ENCODE measurements around the gene RAD18. TPM values are rescaled to one million over a fixed set of nuclear protein-coding genes. Genes with fewer than 3 reads are reported as not detected.

Gene RAD18
- total and polyA plus RNA-seq, 4 donors, result 1.2 to 9.0 (median 4.3) TPM

DNA sequence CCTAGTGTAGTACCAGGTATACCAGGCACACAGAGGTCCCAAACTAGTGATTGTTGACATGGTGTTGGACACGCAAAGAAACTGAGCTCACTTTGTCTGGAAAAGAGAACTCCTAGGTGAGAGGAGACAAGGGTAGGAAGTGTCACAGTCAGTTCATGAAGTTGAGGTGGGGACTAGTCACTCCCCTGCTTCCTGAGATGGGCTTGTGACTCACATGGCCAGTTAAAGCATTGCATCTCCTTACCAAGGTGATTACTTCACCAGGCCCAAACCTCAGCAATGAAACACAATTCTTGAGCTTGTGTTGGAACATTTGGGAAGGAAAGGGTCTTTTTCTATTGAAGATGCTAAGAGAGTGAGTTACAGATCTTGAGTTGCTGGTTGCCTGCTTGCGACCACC lies 49.2 kb upstream of the RAD18 start:
- Histone ChIP-seq H3K4me3 (ENCODE audit: low read depth in 1 of 3, low read length in 3 of 3) (no peak overlapping the region), H3K36me3 (ENCODE audit: control insufficient read depth in 4 of 4, insufficient read depth in 3 of 4, low read depth in 1 of 4, low read length in 3 of 4) (no peaks in the 10 kb centered on the region), H3K9me3 (ENCODE audit: control insufficient read depth in 4 of 4, low read length in 3 of 4) (no peaks in the 10 kb centered on the region), H3K27me3 (ENCODE audit: control insufficient read depth in 4 of 4, insufficient read depth in 4 of 4, low read length in 3 of 4) (no peaks in the 10 kb centered on the region), H3K27ac (ENCODE audit: low read depth in 1 of 2, low read length in 2 of 2) (no peak overlapping the region), H3K9ac (ENCODE audit: low read depth in 1 of 2, low read length in 2 of 2) (no peak overlapping the region), H3K4me1 (ENCODE audit: control insufficient read depth in 4 of 4, insufficient read depth in 4 of 4, low read length in 3 of 4) (no peaks in the 10 kb centered on the region)
- DNase-seq (ENCODE audit: low spot score), result no peak
- WGBS, result 97% methylated on average over 2 of the region's 2 CpGs
- TF ChIP-seq HNF4G (IDR thresholded peaks at IDR 0.05) (no peak), GABPA (IDR thresholded peaks at IDR 0.05 in 1 of 2, conservative IDR thresholded peaks at IDR 0.05 in 1 of 2) (no peak)

DNA sequence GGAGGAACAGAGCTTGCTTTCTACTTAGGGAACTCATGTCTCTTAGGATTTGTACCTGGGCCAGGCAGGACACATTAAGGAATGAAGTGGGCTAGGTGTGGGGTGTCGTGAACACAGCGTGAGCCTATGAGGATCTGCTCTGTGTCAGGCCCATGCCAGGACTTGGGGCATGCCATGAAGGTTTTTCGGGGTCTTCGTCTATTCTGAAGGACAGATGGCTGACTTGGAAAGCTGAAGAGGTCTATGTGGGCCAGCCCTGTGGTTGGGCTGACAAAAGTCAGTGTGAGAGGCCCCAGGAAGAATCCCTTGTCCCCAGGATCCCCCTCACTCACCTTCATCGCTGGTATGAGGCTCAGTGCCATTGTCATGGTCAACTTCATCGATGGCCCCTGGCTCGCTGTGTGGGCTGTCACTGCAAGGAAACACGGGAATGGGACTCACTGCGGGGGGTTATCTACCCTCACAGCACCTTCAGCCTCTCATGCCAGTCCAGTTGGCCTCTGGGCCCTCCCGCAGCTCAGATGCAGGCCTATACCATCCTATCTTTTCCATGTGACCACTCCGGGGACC lies 46.8 kb upstream of the RAD18 start:
- H3K27me3 ChIP-seq (ENCODE audit: control insufficient read depth in 4 of 4, insufficient read depth in 4 of 4, low read length in 3 of 4), result no peaks in the 10 kb centered on the region
- DNase-seq (ENCODE audit: low spot score), result no peak
- H3K4me3 ChIP-seq (ENCODE audit: low read depth in 1 of 3, low read length in 3 of 3), result no peak overlapping the region
- H3K27ac ChIP-seq (ENCODE audit: low read depth in 1 of 2, low read length in 2 of 2), result no peak overlapping the region
- no peak overlapping the region for H3K9ac ChIP-seq (ENCODE audit: low read depth in 1 of 2, low read length in 2 of 2)
- no peaks in the 10 kb centered on the region for H3K36me3 ChIP-seq (ENCODE audit: control insufficient read depth in 4 of 4, insufficient read depth in 3 of 4, low read depth in 1 of 4, low read length in 3 of 4)
- no peaks in the 10 kb centered on the region for H3K9me3 ChIP-seq (ENCODE audit: control insufficient read depth in 4 of 4, low read length in 3 of 4)
- 93% methylated on average over 11 of the region's 11 CpGs for WGBS
- TF ChIP-seq HNF4A (conservative IDR thresholded peaks at IDR 0.05) (no peak), SP1 (IDR thresholded peaks at IDR 0.05) (no peak), RXRA (IDR thresholded peaks at IDR 0.05) (no peak), FOXA2 (IDR thresholded peaks at IDR 0.05) (no peak), RAD21 (IDR thresholded peaks at IDR 0.05) (no peak), TAF1 (conservative IDR thresholded peaks at IDR 0.05) (no peak), HNF4G (IDR thresholded peaks at IDR 0.05) (no peak), NR2F2 (IDR thresholded peaks at IDR 0.05) (no peak), EGR1 (IDR thresholded peaks at IDR 0.05; ENCODE audit: low read depth in 2 of 2) (no peak), YY1 (IDR thresholded peaks at IDR 0.05) (no peak), JUND (IDR thresholded peaks at IDR 0.05) (no peak)
- TF ChIP-seq, protein P1, sequence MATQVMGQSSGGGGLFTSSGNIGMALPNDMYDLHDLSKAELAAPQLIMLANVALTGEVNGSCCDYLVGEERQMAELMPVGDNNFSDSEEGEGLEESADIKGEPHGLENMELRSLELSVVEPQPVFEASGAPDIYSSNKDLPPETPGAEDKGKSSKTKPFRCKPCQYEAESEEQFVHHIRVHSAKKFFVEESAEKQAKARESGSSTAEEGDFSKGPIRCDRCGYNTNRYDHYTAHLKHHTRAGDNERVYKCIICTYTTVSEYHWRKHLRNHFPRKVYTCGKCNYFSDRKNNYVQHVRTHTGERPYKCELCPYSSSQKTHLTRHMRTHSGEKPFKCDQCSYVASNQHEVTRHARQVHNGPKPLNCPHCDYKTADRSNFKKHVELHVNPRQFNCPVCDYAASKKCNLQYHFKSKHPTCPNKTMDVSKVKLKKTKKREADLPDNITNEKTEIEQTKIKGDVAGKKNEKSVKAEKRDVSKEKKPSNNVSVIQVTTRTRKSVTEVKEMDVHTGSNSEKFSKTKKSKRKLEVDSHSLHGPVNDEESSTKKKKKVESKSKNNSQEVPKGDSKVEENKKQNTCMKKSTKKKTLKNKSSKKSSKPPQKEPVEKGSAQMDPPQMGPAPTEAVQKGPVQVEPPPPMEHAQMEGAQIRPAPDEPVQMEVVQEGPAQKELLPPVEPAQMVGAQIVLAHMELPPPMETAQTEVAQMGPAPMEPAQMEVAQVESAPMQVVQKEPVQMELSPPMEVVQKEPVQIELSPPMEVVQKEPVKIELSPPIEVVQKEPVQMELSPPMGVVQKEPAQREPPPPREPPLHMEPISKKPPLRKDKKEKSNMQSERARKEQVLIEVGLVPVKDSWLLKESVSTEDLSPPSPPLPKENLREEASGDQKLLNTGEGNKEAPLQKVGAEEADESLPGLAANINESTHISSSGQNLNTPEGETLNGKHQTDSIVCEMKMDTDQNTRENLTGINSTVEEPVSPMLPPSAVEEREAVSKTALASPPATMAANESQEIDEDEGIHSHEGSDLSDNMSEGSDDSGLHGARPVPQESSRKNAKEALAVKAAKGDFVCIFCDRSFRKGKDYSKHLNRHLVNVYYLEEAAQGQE (IDR thresholded peaks at IDR 0.05), result no peak
- TF ChIP-seq, protein P2, sequence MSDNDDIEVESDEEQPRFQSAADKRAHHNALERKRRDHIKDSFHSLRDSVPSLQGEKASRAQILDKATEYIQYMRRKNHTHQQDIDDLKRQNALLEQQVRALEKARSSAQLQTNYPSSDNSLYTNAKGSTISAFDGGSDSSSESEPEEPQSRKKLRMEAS (IDR thresholded peaks at IDR 0.05), result no peak
- H3K4me1 ChIP-seq (ENCODE audit: control insufficient read depth in 4 of 4, insufficient read depth in 4 of 4, low read length in 3 of 4), result no peaks in the 10 kb centered on the region

DNA sequence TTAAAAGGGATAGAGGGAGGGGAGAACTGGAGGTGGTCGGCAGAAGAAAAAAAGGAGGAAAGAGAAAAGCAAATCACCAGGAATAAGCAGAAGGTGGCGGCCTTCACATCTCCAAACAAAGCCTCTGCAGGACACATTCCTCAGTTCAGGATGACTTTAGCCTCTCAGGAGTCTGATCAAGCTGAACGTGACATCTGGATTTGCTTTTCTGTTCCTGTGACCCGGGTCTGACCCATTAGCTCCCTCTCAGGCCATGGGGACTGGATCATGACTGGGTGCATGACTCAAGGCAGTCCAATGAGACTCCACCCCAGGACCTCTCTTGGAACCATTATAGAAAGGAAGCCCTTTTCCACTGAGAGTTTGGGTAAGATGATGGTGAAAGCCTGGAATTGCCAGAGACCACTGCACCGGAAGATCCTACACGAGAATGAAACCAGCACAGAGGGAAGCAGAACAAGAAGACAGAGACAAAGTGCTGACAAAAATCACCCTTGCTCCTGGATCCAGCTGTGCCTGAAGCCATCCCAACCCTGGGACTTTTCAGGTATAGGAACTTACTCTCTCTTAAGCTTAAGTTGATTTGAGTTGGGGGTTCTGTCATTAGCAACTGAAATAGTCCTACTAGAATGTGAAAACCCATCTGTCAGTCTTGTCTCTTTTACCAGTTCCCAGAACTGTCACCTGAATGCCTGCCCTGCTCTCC lies 45.4 kb upstream of the RAD18 start:
- H3K27ac ChIP-seq (ENCODE audit: low read depth in 1 of 2, low read length in 2 of 2), result no peak overlapping the region
- no peaks in the 10 kb centered on the region for H3K36me3 ChIP-seq (ENCODE audit: control insufficient read depth in 4 of 4, insufficient read depth in 3 of 4, low read depth in 1 of 4, low read length in 3 of 4)
- H3K4me3 ChIP-seq (ENCODE audit: low read depth in 1 of 3, low read length in 3 of 3), result no peak overlapping the region
- no peak for DNase-seq (ENCODE audit: low spot score)
- no peaks in the 10 kb centered on the region for H3K4me1 ChIP-seq (ENCODE audit: control insufficient read depth in 4 of 4, insufficient read depth in 4 of 4, low read length in 3 of 4)
- no peak overlapping the region for H3K9ac ChIP-seq (ENCODE audit: low read depth in 1 of 2, low read length in 2 of 2)
- H3K27me3 ChIP-seq (ENCODE audit: control insufficient read depth in 4 of 4, insufficient read depth in 4 of 4, low read length in 3 of 4), result no peaks in the 10 kb centered on the region
- 71% methylated on average over 6 of the region's 6 CpGs for WGBS
- H3K9me3 ChIP-seq (ENCODE audit: control insufficient read depth in 4 of 4, low read length in 3 of 4), result no peaks in the 10 kb centered on the region
- no peak for TF ChIP-seq RXRA (IDR thresholded peaks at IDR 0.05)
- TF ChIP-seq, protein P2 (IDR thresholded peaks at IDR 0.05), result no peak
- TF ChIP-seq, protein P3, sequence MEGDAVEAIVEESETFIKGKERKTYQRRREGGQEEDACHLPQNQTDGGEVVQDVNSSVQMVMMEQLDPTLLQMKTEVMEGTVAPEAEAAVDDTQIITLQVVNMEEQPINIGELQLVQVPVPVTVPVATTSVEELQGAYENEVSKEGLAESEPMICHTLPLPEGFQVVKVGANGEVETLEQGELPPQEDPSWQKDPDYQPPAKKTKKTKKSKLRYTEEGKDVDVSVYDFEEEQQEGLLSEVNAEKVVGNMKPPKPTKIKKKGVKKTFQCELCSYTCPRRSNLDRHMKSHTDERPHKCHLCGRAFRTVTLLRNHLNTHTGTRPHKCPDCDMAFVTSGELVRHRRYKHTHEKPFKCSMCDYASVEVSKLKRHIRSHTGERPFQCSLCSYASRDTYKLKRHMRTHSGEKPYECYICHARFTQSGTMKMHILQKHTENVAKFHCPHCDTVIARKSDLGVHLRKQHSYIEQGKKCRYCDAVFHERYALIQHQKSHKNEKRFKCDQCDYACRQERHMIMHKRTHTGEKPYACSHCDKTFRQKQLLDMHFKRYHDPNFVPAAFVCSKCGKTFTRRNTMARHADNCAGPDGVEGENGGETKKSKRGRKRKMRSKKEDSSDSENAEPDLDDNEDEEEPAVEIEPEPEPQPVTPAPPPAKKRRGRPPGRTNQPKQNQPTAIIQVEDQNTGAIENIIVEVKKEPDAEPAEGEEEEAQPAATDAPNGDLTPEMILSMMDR (IDR thresholded peaks at IDR 0.05; ENCODE audit: low read depth, low read length, missing input control), result no peak
- TF ChIP-seq FOXA2 (IDR thresholded peaks at IDR 0.05), result no peak
- no peak for TF ChIP-seq NR2F2 (IDR thresholded peaks at IDR 0.05)
- TF ChIP-seq, protein P1 (IDR thresholded peaks at IDR 0.05), result no peak
- TF ChIP-seq YY1 (IDR thresholded peaks at IDR 0.05), result no peak
- no peak for TF ChIP-seq FOXA1 (IDR thresholded peaks at IDR 0.05)
- no peak for TF ChIP-seq HNF4A (conservative IDR thresholded peaks at IDR 0.05)
- TF ChIP-seq EGR1 (IDR thresholded peaks at IDR 0.05; ENCODE audit: low read depth in 2 of 2), result no peak
- no peak for TF ChIP-seq JUND (IDR thresholded peaks at IDR 0.05)
- TF ChIP-seq GABPA (IDR thresholded peaks at IDR 0.05 in 1 of 2, conservative IDR thresholded peaks at IDR 0.05 in 1 of 2), result no peak
- no peak for TF ChIP-seq RAD21 (IDR thresholded peaks at IDR 0.05)
- no peak for TF ChIP-seq HNF4G (IDR thresholded peaks at IDR 0.05)

All from liver (tissue), 9 donors.